GM21447 (cell line): ENCODE data around the gene SIL1.
"Not testable (repeated sequence)": the region's sequence is repeated elsewhere in the genome, so short reads cannot be mapped to it uniquely, and the experiment has no call there.

ENCODE experiments used
- ATAC-seq: cut with Tn5 transposase; IDR thresholded peaks from one replicate; pipeline ENCODE4 v1.9.1; 2021; ENCODE audit not compliant: unreplicated experiment

SIL1 gene

DNA sequence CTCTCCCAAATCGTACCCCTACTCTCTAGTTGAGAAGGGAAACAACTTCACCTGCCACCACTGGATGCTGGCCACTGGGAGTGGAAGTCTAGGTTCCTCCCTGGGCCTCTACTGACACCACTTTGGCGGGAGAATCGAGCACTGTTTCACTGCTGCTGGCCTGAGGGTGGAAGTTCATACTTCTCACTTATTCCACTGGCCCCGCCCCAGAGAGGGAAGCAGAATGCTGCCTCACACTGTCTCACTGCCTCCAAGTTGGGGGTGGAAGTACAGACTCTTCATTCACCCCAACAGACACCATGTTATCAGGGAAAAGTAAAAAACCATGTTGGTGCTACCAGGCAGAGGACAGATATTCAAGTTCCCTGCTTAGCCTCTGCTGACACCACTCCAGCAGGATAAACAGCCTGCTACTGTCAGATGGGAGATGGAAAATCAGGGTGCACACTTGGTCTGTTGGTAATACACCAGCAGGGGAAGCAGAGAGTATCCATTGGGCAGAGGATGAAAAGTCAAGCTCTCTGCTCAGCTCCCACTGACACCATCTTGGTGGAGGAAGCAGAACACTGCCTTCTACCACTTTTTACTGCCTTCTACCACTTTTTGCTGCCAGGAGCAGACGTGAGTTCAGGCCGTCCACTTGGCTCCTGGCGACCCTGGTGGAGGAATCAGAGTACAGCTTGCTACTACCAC lies 159.4 kb downstream of the SIL1 start:
- no peak for ATAC-seq

DNA sequence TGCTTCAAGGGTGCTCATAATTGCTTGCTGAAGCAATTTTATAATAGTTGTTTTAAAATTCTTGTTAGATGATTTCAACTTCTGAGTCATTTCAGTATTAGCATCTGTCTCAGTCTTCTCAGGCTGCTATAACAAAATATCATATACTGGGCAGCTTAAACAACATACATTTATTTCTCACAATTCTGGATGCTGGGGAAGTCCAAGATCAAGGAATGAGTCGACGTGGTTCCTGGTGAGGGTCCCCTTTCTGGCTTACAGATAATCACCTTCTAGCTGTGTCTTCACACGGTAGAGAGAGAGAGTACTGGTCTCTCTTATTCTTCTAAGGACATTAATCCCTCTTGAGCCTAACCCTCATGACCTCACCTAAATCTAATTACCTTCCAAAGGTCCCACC lies 160.4 kb downstream of the SIL1 start:
- no peak for ATAC-seq

DNA sequence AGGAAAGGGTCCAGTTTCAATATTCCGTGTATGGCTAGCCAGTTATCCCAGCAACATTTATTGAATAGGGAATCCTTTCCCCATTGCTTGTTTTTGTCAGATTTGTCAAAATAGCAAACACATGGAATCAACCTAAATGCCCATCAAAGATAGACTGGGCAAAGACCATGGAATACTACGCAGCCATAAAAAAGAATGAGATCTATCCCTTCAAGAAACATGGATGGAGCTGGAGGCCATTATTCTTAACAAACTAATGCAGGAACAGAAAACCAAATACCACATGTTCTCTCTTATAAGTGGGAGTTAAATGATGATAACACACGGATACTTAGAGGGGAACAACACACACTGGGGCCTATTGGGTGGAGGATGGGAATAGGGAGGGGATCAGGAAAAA lies 161.8 kb downstream of the SIL1 start:
- ATAC-seq = not testable (repeated sequence)

DNA sequence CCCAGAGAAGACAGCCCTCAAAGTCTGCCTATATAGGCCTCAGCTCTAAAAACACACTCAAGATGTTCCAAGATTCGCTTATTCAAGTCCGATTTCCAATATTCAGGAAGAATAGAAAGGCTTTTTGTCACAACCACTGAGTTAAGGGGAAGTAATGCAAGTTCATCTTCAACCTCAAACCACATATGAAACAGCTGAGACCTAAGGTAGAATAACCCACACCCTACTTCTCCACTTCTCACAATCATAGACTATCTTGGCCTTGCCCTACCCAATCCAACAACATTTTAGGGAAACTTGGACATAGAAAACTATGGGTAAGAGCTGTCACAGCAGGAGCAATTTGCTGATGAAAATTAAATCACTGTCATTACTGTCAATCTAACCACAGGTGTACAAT lies 171.0 kb downstream of the SIL1 start:
- no peak for ATAC-seq

DNA sequence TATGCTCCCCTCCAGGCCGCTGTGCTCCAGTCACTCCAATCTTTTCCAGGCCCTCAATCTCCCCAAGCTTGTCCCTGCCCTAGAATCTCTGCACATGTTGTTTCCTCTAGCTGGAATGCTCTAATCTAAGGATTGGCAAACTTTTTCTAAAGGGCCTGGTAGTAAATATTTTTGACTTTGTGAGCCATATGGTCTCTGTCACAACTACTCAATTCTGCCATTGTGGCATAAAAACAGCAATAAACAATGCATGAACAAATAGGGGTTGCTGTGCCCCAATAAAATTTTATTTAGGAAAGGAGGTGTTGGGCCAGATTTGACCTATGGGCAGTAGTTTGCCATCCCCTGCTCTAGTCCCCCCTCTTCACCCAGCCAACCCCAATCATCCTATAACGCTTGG lies 172.5 kb downstream of the SIL1 start:
- no peak for ATAC-seq

DNA sequence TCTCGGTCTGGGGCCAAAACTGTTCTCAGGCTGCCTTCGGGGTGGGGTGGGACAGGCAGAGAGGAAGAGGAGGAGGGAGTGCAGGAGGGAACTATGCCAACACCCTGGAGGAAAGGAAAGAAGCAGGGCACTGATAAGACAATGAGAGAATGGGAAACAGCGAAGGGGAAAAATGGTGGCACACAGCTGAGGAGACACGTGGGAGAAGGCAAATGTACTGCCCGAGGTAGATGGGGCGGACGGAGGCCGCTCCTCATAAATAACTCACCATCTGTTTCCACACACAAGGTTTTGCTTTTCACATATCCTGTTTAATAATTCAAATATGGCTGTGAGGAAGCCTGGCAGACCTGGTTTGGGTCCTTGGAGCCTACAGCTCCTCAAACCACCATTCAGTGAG lies 174.9 kb downstream of the SIL1 start:
- ATAC-seq = no peak

DNA sequence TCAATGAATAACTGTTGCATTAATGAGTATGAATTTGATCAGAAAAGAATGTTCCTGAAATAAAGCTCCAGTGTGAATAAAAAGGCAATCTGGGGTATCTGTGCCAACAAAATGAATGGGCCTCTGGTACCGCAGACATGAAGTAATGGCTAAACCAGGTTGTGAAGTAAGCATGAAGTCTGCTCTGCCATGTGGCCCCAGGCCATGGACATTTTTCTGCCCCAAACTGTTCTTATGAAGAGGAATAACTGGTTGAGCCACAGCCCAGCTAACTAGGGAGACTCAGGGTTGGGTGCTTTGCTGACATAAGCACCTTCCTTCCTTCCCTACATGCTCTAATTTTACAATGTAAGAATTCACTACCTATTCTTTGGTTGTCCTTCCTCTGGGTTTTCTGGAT lies 175.6 kb downstream of the SIL1 start:
- ATAC-seq = no peak

DNA sequence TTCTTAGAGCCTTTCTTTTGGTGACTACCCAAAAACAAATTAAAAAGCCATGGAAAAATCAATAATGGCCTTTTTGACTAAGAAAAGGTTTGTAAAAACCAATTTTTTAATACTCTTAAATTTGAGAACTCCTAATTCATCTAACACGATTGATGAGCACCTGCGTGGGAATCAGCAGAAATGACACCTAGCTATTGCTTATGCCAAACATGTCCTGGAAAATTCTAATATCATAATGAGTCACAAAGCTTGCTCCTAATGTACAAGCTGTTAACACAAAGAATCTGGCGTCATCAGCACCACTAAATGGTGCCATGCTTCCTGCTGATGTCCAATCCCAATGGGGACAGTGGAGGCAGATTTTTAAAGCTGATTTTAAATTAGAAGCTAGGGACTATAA lies 176.8 kb downstream of the SIL1 start:
- no peak for ATAC-seq

DNA sequence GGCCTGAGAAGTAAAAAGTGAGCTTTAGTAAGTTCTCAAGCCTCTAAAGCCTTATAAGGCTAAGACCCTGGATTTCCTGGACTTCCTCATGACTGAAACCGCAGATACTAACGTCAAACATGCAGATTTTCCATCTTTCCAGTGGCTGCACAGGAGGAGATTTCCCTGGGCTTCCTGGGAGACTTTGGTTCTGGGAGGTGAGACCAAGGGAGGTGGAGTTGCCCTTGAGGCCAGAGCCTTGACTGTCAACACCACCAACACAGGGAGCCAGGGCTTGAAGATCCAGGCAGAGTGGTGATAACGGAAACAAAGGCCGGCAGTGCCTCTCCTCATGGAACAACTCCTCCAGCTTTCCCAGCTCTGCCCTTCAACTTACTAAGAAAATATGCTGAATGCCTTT lies 178.3 kb downstream of the SIL1 start:
- ATAC-seq = no peak

DNA sequence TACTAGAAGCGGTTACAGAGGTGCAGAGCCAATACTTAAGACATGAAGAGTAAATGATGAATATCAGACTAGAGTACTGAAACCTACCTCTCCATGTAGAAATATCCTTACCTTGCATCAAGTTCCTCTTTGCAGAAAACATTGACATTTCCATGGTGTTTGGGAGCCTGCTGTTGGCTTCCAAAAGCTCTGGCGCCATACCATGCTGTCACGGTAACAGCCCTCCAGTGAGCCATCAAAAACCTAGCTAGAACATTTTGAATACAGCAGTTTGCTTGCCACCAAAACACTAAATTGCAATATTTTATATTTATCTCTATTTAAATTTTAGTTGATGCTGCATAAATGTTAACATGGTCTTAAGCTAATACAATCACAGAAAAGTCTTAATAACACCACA lies 179.0 kb downstream of the SIL1 start:
- no peak for ATAC-seq

DNA sequence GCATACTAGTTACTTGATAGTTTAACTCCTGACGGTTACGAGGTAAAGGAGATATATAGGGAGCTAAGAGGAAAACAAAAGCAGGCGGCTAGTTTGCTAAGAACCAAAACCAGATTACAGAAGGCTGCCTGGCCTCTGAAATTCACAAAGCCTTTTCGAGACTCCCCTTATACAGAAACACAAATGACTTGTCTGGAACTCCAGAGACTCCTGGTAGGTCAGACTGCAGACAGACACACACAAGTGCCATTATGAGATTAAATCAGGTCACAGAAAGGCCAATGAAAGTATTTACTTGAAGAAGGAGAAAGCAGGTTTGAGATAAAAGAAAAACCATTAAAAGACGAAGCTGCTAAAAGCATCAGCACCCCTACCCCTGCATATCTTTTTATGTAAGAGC lies 180.5 kb downstream of the SIL1 start:
- ATAC-seq = no peak

DNA sequence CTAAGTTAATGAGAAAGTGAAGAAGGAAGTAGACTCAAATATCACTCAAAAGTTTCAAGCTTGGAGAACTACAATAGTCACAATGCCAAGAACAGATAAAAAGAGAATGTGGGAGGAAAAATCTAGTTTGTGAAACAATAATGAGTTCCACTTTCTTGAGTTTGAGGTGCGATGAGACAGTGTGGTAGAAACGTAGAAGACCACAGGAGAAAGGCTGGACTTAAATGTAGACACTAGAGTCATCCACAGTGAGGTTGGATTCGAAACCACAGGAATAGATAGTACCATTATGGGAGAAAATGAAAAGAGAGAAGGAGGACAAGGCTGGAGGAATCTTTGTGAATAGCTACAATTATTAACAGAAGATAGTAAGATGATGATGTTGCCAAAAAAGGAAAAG lies 182.0 kb downstream of the SIL1 start:
- ATAC-seq = no peak

DNA sequence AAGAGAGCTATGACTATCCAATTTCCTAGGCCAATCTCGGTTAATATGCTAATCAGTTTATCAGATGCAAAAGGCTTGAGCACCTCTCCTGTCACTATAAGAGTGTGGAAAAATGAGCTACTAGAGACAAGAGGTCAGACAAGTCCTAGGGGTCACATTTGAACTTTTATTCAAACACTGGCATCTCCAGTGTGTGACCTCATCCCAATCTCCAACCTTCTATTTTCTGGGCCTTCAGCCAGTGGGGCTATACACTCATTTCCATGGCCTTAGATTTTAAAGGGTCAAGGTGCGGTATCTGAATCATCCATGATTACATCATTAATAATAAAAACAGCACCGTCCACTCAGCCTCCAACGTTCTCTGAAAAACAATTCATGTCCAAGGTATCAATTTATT lies 183.4 kb downstream of the SIL1 start:
- ATAC-seq = no peak

DNA sequence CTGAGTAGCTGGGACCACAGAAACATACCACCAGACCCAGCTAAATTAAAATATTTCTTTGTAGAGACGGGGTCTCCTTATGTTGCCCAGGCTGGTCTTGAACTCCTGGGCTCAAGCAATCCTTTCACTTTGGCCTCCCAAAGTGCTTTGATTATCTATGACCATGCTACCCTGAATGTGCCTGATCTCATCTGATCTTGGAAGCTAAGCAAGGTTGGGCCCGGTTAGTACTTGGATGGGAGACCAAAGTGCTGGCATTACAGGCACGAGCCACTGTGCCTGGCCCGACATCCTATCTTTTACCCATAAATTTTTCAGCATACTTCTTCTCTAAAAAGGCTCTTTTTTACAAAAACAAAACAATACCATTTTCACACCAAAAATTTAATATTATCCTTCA lies 186.0 kb downstream of the SIL1 start:
- ATAC-seq = no peak

DNA sequence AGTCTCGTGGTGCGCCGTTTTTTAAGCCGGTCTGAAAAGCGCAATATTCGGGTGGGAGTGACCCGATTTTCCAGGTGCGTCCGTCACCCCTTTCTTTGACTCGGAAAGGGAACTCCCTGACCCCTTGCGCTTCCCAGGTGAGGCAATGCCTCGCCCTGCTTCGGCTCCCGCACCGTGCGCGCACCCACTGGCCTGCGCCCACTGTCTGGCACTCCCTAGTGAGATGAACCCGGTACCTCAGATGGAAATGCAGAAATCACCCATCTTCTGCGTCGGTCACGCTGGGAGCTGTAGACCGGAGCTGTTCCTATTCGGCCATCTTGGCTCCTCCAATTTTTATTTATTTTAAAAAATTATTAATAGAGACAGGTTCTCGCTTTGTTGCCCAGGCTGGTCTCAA lies 187.0 kb downstream of the SIL1 start:
- ATAC-seq = not testable (repeated sequence)

DNA sequence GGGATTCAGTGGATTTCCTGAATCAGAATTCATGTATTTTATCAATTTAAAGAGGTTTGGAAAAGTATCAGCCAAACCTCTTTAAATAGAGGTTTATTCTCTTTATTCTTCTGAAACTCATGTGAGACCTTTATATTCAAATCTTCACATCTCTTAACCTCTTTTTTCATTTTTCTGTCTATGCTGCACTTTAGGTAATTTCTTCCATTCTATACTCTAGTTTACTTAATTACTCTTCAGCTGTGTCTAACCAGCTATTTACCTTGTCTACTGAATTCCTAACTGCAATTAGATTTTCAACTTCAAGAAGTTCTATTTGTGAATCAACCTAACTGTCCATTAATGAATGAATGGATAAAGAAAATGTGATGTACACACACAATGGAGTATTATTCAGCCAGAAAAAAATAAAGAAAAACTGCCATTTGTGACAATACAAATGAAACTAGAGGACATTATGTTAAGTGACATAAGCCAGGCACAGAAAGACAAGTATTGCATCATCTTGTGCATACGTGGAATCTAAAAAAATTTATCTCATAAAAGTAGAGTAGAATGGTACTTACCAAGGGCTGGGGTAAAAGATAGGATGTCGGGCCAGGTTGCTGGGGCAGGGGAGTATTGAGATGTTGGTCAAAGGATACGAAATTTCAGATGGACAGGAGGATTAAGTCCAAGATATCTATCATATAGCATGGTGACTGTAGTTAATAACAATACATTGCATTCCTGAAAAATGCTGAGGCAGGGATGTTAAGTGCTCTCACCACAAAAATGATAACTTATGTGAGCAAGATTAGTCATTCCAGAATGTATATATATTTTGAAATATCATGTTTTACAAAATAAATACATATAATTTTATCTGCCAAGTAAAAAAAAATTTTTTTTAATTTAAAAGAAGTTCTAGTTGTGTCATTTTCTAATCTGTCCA lies 193.5 kb downstream of the SIL1 start:
- ATAC-seq = no peak

DNA sequence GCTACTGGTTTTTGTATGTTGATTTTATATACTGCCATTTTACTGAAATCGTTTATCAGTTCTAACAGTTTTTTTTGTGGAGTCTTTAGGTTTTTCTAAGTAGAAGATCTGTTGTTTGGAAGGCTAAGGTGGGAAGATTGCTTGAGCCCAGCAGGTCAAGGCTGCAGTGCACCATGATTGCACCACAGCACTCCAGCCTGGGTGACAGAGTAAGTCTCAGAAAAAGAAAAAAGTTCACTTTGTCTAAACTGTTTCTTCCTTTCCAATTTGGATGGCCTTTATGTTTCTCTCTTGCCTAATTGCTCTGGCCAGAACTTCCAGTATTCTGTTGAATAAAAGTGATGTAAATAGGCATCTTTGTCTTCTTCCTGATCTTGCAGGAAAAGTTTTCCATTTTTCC lies 198.5 kb downstream of the SIL1 start:
- no peak for ATAC-seq

DNA sequence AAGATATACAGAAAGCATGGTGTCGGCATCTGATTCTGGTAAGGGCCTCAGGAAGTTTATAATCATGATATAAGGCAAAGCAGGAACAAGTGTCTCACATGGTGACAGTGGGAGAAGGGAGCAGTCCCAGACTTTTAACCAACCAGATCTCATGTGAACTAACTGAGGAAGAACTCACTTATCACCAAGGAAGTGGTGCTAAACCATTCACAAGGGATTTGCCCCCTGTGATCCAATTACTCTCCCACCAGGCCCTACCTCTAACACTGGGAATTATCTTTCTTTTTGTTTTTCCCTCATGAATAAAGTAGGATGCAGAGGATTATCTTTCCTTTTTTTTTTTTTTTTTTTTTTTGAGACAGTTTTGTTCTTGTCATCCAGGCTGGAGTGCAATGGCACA lies 199.6 kb downstream of the SIL1 start:
- no peak for ATAC-seq

DNA sequence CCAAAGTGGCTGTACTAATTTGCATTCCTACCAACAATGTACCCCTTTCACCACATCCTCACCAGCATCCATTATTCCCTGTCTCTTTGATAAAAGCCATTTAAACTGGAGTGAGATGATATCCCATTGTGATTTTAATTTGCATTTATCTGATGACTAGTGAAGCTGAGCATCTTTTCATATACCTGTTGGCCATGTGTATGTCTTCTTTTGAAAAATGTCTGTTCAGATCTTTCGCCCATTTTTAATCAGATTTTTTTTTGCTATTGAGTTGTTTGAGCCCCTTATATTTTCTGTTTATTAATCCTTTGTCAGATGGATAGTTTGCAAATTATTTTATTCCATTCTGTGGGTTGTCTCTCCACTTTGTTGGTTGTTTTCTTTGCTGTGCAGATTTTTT lies 202.0 kb downstream of the SIL1 start:
- ATAC-seq = no peak

DNA sequence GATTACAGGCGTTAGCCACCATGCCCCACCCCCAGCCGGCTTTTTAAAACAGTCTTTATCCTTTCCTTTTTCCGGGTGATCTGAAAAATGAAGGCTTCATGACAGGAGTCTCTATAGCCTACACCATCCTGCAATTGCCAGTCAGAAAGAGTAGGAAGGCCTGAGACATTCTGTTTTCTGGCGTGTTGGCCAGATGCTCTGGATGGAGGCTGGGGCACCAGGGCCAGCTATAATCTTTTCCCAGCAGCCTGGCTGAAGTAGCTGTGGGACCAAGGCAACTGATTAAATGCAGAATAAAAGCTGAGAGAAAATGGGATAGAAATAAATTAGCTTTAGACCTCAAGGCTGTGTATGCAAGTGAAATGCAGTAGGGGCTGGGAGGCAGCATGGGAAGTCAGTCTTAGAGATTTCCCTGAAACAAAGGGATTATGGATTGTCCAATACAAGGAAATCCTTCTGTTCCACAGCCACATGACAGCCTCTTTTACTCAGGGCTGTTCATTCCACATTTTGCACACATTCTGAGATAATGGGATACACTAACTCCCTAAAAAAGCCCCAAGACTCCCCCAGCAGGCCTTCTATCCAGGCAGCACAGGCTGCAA lies 207.1 kb downstream of the SIL1 start:
- ATAC-seq = no peak

DNA sequence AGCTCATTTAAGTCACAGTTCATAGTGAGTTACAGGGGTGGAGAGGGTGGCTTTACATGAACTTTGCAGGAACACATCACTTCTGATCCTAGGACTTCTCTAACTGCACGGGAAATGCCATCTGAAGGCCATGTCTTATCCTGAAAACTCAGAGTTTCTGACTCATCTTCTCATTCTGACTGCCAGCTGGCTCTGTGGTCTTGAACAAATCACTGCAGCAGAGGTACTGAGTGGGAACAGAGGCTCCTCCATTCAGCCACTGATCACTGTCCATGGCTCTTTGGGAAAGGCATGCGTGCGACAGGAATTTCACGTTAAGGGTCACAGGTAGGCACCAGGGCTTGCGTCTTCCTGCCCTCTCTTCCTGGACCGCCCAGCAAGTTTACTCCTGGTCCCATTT lies 208.4 kb downstream of the SIL1 start:
- ATAC-seq = no peak

DNA sequence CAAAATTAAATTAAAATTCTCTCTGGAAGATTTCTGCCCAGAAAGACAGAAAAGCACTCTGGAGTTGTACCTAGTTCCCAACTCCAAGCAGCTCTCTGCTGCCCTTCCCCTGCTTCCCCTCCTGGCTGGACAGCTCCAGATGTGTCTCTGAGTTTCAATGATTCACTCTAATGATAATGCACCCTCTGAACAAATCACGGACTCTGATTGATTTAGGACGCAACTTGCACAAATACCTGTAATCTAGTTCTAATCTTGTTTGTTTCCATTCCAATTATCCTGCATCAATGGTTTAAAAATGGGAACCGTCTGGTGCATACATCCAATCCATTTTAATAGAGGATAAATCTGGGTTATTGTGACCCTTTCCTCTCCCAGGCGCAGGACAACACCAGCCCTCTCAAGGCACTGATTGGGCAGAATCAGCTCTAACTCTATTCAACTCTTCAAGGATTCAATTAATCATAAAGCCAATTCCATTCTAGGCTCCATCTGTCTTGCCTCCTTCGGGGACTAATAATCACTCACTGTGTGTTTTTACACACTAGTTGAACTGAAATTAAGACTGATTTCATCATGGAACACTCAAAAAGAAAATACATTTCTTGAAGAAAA lies 211.9 kb downstream of the SIL1 start:
- no peak for ATAC-seq
